Fibroblast of the aortic adventitia (primary cell): ENCODE results near the gene GRIP2. TPM values are rescaled to one million over a fixed set of nuclear protein-coding genes. Genes with fewer than 3 reads are reported as not detected.
A peak's percentile ranks its signal among the peaks of the same experiment; 100 is the strongest.

ENCODE experiments used
- DNase-seq: peaks from one replicate; pipeline ENCODE4 v3.0.0-alpha.2; 2010; ENCODE audit warnings: low read depth
- H3K4me3 ChIP-seq: 2 replicates; pipeline ENCODE4 v1.5.1; 2011; ENCODE audit warnings: low read depth, mild to moderate bottlenecking, control low read depth, low read length, moderate library complexity
- CTCF ChIP-seq: IDR thresholded peaks from 2 replicates; pipeline ENCODE4 v1.5.1; 2011; ENCODE audit warnings: mild to moderate bottlenecking, low read length, control low read depth, inconsistent platforms; ENCODE audit not compliant: insufficient read depth
- total RNA-seq: library from RNA; depleted of rRNA; stranded (reverse); fragments of >200 nt; gene quantifications from 2 replicates; pipeline ENCODE4 v1.2.3, GENCODE V29; 2012; ENCODE audit warnings: low replicate concordance

GRIP2 gene
- total RNA-seq, 1 donor = 0.90 TPM

GRCh38 chr3:14460342-14461005 lies 79.7 kb downstream of the GRIP2 start:
- DNase-seq = peak; percentile 99
- no peak overlapping the region for H3K4me3 ChIP-seq
- no peak for TF ChIP-seq CTCF

GRCh38 chr3:14459787-14460186 lies 80.4 kb downstream of the GRIP2 start:
- TF ChIP-seq CTCF = no peak

GRCh38 chr3:14459384-14459783 lies 80.8 kb downstream of the GRIP2 start:
- no peak for DNase-seq
- TF ChIP-seq CTCF = no peak

More at GRCh38 chr3:14459787-14460186, 80.4 kb downstream of the GRIP2 start:
- H3K4me3 ChIP-seq = no peak overlapping the region
- DNase-seq = no peak

GRCh38 chr3:14458434-14459275 lies 81.5 kb downstream of the GRIP2 start:
- DNase-seq = no peak
- TF ChIP-seq CTCF = no peak
- no peak overlapping the region for H3K4me3 ChIP-seq

More at GRCh38 chr3:14459384-14459783, 80.8 kb downstream of the GRIP2 start:
- no peak overlapping the region for H3K4me3 ChIP-seq

- no peak for DNase-seq
- no peak for TF ChIP-seq CTCF
- H3K4me3 ChIP-seq = no peak overlapping the region
Measured at GRCh38 chr3:14457999-14458398, 82.1 kb downstream of the GRIP2 start.

GRCh38 chr3:14457481-14457880 lies 82.7 kb downstream of the GRIP2 start:
- no peak overlapping the region for H3K4me3 ChIP-seq
- no peak for DNase-seq

More at GRCh38 chr3:14457481-14457880, 82.7 kb downstream of the GRIP2 start:
- no peak for TF ChIP-seq CTCF
